H1 (cell line): Measurements from ENCODE around the gene RFT1. TPM values are rescaled to one million over a fixed set of nuclear protein-coding genes. Genes with fewer than 3 reads are reported as not detected.

ENCODE experiments used
- CTCF ChIA-PET: fragments of 300-600 bp; sonication (Branson Sonifier 250); formaldehyde crosslinking; loops from one replicate; lab custom pipeline; 2021; ENCODE audit not compliant: partially characterized antibody; lab: Charles Lee
- POLR2A ChIA-PET: fragments of 300-600 bp; sonication (Branson Sonifier 250); formaldehyde crosslinking; loops from one replicate; lab custom pipeline; 2021; ENCODE audit warnings: inconsistent platforms; ENCODE audit not compliant: partially characterized antibody; lab: Charles Lee
- DNase-seq, 2 experiments: peaks; one replicate each; pipeline versions ENCODE4 v3.0.0 to v3.0.0-alpha.2; 2010 to 2022; ENCODE audit warnings: low spot score in 2 of 2, low read depth in 1 of 2, mixed read lengths in 1 of 2
- FAIRE-seq: peaks from 2 replicates; lab custom pipeline; 2011; peaks lifted over from hg19 to GRCh38; lab: Jason Lieb, UNC
- H2AFZ ChIP-seq: 2 replicates; pipeline ENCODE4 v1.8.1; 2012; ENCODE audit warnings: low read length, inconsistent platforms
- H2AK5ac ChIP-seq: 2 replicates; pipeline ENCODE4 v1.6.1; 2013; ENCODE audit warnings: low read depth, low read length
- H2BK120ac ChIP-seq: replicated peaks from 2 replicates; pipeline ENCODE3; 2013; ENCODE audit warnings: low read depth, low read length, inconsistent platforms
- H2BK12ac ChIP-seq: 2 replicates; pipeline ENCODE4 v1.6.1; 2013; ENCODE audit warnings: low read depth, low read length
- H2BK15ac ChIP-seq: 2 replicates; pipeline ENCODE4 v1.6.1; 2013; ENCODE audit warnings: low read length
- H2BK20ac ChIP-seq: 2 replicates; pipeline ENCODE4 v1.6.1; 2013; ENCODE audit warnings: low read length
- H2BK5ac ChIP-seq: 2 replicates; pipeline ENCODE4 v1.6.1; 2013; ENCODE audit warnings: low read depth, low read length
- H3K14ac ChIP-seq: 2 replicates; pipeline ENCODE4 v1.6.1; 2013; ENCODE audit warnings: inconsistent platforms; ENCODE audit not compliant: insufficient read length
- H3K18ac ChIP-seq: 2 replicates; pipeline ENCODE4 v1.6.1; 2013; ENCODE audit warnings: low read length; ENCODE audit errors: extremely low read depth
- H3K23ac ChIP-seq: 2 replicates; pipeline ENCODE4 v1.6.1; 2013; ENCODE audit warnings: inconsistent platforms; ENCODE audit not compliant: insufficient read length
- H3K23me2 ChIP-seq: 2 replicates; pipeline ENCODE4 v1.6.1; 2013; ENCODE audit warnings: low read depth, low read length
- H3K27ac ChIP-seq: 2 replicates; pipeline ENCODE4 v1.6.1; 2011; ENCODE audit warnings: low read depth, low read length, inconsistent platforms
- H3K27me3 ChIP-seq, 4 experiments: replicated peaks in 1 of 4; 1 replicate in 1 of 4; 2 replicates in 3 of 4; pipeline versions ENCODE4 v1.6.1 to v1.8.1; 2011 to 2013; ENCODE audit warnings: low read length in 3 of 4, mild to moderate bottlenecking in 3 of 4, inconsistent platforms in 2 of 4, mixed read lengths in 2 of 4, moderate library complexity in 1 of 4; ENCODE audit not compliant: control insufficient read depth in 3 of 4, insufficient read depth in 3 of 4; ENCODE audit errors: extremely low read depth in 1 of 4
- H3K36me3 ChIP-seq, 4 experiments: 2 replicates each; pipeline versions ENCODE4 v1.6.1 to v1.8.1; 2011 to 2013; ENCODE audit warnings: mild to moderate bottlenecking in 4 of 4, low read length in 3 of 4, moderate library complexity in 2 of 4, control low read depth in 1 of 4, inconsistent platforms in 1 of 4; ENCODE audit not compliant: insufficient read depth in 4 of 4, control insufficient read depth in 2 of 4
- H3K4ac ChIP-seq: replicated peaks from 2 replicates; pipeline ENCODE3; 2013; ENCODE audit warnings: low read length, low read depth, mixed read lengths, inconsistent platforms; ENCODE audit not compliant: insufficient read length
- H3K4me1 ChIP-seq, 4 experiments: replicated peaks in 1 of 4; 1 replicate in 1 of 4; 2 replicates in 3 of 4; pipeline versions ENCODE4 v1.6.1 to v1.8.1; 2011 to 2013; ENCODE audit warnings: low read length in 3 of 4, inconsistent platforms in 2 of 4, mixed read lengths in 1 of 4; ENCODE audit not compliant: insufficient read depth in 4 of 4, control insufficient read depth in 3 of 4
- H3K4me2 ChIP-seq, 2 experiments: 2 replicates each; pipeline versions ENCODE4 v1.6.1 to v1.8.1; 2011 to 2013; ENCODE audit warnings: low read depth in 2 of 2, low read length in 2 of 2, control low read depth in 1 of 2, inconsistent platforms in 1 of 2, mild to moderate bottlenecking in 1 of 2; ENCODE audit not compliant: insufficient read depth in 1 of 2
- H3K4me3 ChIP-seq, 4 experiments: fragments of 200-600, 300-600 bp in 1 of 4; sonication (generic), shearing (Covaris generic), sonication (Bioruptor Twin) in 1 of 4; 2 replicates each; pipeline versions ENCODE4 v1.5.1 to v1.8.1; 2011 to 2016; ENCODE audit warnings: low read length in 4 of 4, low read depth in 3 of 4, control low read depth in 2 of 4, inconsistent platforms in 2 of 4, mild to moderate bottlenecking in 2 of 4, mixed read lengths in 1 of 4, moderate library complexity in 1 of 4; ENCODE audit not compliant: insufficient read depth in 2 of 4; ENCODE audit errors: extremely low read depth in 1 of 4
- H3K56ac ChIP-seq: replicated peaks from 2 replicates; pipeline ENCODE3; 2013; ENCODE audit warnings: low read depth, mild to moderate bottlenecking, mixed read lengths, low read length, inconsistent platforms; ENCODE audit not compliant: insufficient read length
- H3K79me1 ChIP-seq: 2 replicates; pipeline ENCODE4 v1.6.1; 2013; ENCODE audit warnings: low read depth, low read length, control low read depth
- H3K79me2 ChIP-seq, 2 experiments: 2 replicates each; pipeline versions ENCODE4 v1.6.1 to v1.8.1; 2012 to 2013; ENCODE audit warnings: low read length in 2 of 2, mild to moderate bottlenecking in 2 of 2, inconsistent platforms in 1 of 2; ENCODE audit not compliant: insufficient read depth in 2 of 2, control insufficient read depth in 1 of 2
- H3K9ac ChIP-seq, 4 experiments: replicated peaks in 1 of 4; 1 replicate in 1 of 4; 2 replicates in 3 of 4; pipeline versions ENCODE4 v1.6.1 to v1.8.1; 2011 to 2013; ENCODE audit warnings: low read depth in 3 of 4, low read length in 3 of 4, control low read depth in 2 of 4, mild to moderate bottlenecking in 2 of 4, moderate library complexity in 2 of 4, inconsistent platforms in 1 of 4; ENCODE audit errors: extremely low read depth in 1 of 4
- H3K9me3 ChIP-seq, 2 experiments: 2 replicates each; pipeline versions ENCODE4 v1.6.1 to v1.8.1; 2012 to 2013; ENCODE audit warnings: mild to moderate bottlenecking in 2 of 2, moderate library complexity in 2 of 2, control low read depth in 1 of 2, inconsistent platforms in 1 of 2, low read depth in 1 of 2, low read length in 1 of 2, mixed read lengths in 1 of 2; ENCODE audit not compliant: insufficient read depth in 2 of 2
- H4K20me1 ChIP-seq, 2 experiments: replicated peaks in 1 of 2; 2 replicates each; pipeline versions ENCODE3 to v1.8.1; 2011 to 2013; ENCODE audit warnings: inconsistent platforms in 2 of 2, low read length in 2 of 2, mild to moderate bottlenecking in 1 of 2; ENCODE audit not compliant: insufficient read depth in 2 of 2, control insufficient read depth in 1 of 2
- H4K5ac ChIP-seq: 2 replicates; pipeline ENCODE4 v1.6.1; 2013; ENCODE audit warnings: low read length, low read depth, mixed read lengths, inconsistent platforms; ENCODE audit not compliant: insufficient read length
- H4K8ac ChIP-seq: 2 replicates; pipeline ENCODE4 v1.8.0; 2013; ENCODE audit warnings: mild to moderate bottlenecking, moderate library complexity, low read length, inconsistent platforms; ENCODE audit not compliant: insufficient read depth; ENCODE audit errors: extremely low read depth
- H4K91ac ChIP-seq: replicated peaks from 2 replicates; pipeline ENCODE3; 2013; ENCODE audit warnings: low read length, mixed read lengths, inconsistent platforms; ENCODE audit not compliant: insufficient read length
- CBX5 ChIP-seq: fragments of 300-800, 300-1000 bp; sonication (generic); IDR thresholded peaks from 2 replicates; pipeline ENCODE4 v1.7.1; 2016; ENCODE audit warnings: antibody characterized with exemption, low read length, low read depth
- MAFK ChIP-seq: IDR thresholded peaks from 2 replicates; pipeline ENCODE4 v1.6.1; 2012; ENCODE audit warnings: low read depth, mild to moderate bottlenecking, improper control_type of control experiment, low read length
- PHF8 ChIP-seq: fragments of 200-600 bp; sonication (generic); conservative IDR thresholded peaks from 2 replicates; pipeline ENCODE4 v1.7.1; 2012; ENCODE audit warnings: low read depth, mild to moderate bottlenecking, inconsistent platforms, low read length, moderate library complexity
- POU5F1 ChIP-seq: IDR thresholded peaks from 2 replicates; pipeline ENCODE4 v1.6.1; 2011; ENCODE audit warnings: low read depth, mild to moderate bottlenecking, low read length, moderate library complexity
- SAP30 ChIP-seq: fragments of 300-600 bp; sonication (generic); IDR thresholded peaks from 2 replicates; pipeline ENCODE4 v1.7.1; 2012; ENCODE audit warnings: low read length, moderate library complexity, mild to moderate bottlenecking, inconsistent platforms; ENCODE audit not compliant: insufficient read depth, insufficient replicate concordance
- SP2 ChIP-seq: IDR thresholded peaks from 2 replicates; pipeline ENCODE4 v1.6.1; 2012; ENCODE audit warnings: mild to moderate bottlenecking, low read length, inconsistent platforms
- SUZ12 ChIP-seq: fragments of 200-600 bp; sonication (generic); IDR thresholded peaks from 2 replicates; pipeline ENCODE4 v1.6.1; 2012; ENCODE audit warnings: mild to moderate bottlenecking, inconsistent platforms, low read length, moderate library complexity, mixed read lengths
- TAF7 ChIP-seq: optimal IDR thresholded peaks from 2 replicates; pipeline ENCODE3; 2011; ENCODE audit warnings: low read depth, mild to moderate bottlenecking, inconsistent platforms, low read length, moderate library complexity, borderline replicate concordance
- WGBS, 2 experiments: shearing (Covaris generic) in 1 of 2; methylation state at CpG; one replicate each; pipeline versions ENCODE4 v1.1.6 to v1.1.7; 2013 to 2015; ENCODE audit warnings: low lambda C conversion rate in 2 of 2, mixed read lengths in 2 of 2, inconsistent platforms in 1 of 2, low coverage in 1 of 2, missing lambda C conversion rate in 1 of 2; ENCODE audit not compliant: insufficient replicate concordance in 2 of 2, insufficient coverage in 1 of 2, insufficient read length in 1 of 2; ENCODE audit errors: extremely low coverage in 1 of 2, missing lambda C conversion rate in 1 of 2; 5-methylcytosine and 5-hydroxymethylcytosine counted together
- polyA plus RNA-seq, 7 experiments: library from polyadenylated mRNA; depleted of rRNA in 3 of 7; stranded (reverse) in 5 of 7; unstranded in 2 of 7; fragments of >200 nt in 5 of 7; fragments of 200-250 nt in 2 of 7; gene quantifications; 1 replicate in 5 of 7; 2 replicates in 1 of 7; 4 replicates in 1 of 7; pipeline versions ENCODE4 v1.2.1 to v1.2.3, GENCODE V29; 2011 to 2013; ENCODE audit warnings: missing spikeins in 2 of 7, mixed read lengths in 2 of 7
- total RNA-seq: library from RNA; stranded (reverse); fragmentation: NEBNext Ultra II Directional; extraction: Animal tissue kit (Norgen Biotek cat#: 25700); gene quantifications from 2 replicates; pipeline ENCODE4 v1.2.1, GENCODE V29; 2021
- TF ChIP-seq, protein P1 (sequence below): IDR thresholded peaks from 2 replicates; pipeline ENCODE4 v1.6.1; 2012; ENCODE audit warnings: inconsistent platforms

Gene RFT1
- total and polyA plus RNA-seq, 2 of the 8 experiments (the other 6 are each of a cell fraction or from before 2014, with no cell fraction given) = 27.7 to 42.4 TPM

DNA sequence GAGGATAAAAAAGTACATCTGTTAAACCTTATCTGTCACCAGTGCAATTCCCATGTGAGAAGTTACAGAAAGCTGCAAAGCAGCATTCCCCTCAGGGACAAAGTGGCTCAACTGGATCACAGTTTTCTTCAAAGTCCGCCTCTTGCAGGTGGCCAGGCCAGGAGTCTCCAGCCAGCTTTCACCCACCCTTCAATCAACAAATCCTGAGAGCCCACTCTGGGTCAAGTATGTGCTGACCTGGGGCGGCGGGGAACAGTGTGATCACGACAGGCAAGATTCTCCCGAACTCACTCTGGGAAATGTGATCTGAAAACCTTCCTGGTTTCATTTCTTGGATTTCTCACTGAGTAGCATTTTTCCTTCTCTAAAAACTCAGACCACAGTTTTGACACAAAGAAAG, 39.2 kb downstream of the RFT1 start:
- no peak overlapping the region for H3K56ac ChIP-seq
- no peaks in the 10 kb centered on the region for H3K4me1 ChIP-seq
- H4K91ac ChIP-seq = no peak overlapping the region
- H2AFZ ChIP-seq = no peak overlapping the region
- no peak overlapping the region for H3K9ac ChIP-seq
- no peak overlapping the region for H2BK12ac ChIP-seq
- no peak overlapping the region for H2BK15ac ChIP-seq
- no peak overlapping the region for H3K4me3 ChIP-seq
- H3K23me2 ChIP-seq = no peaks in the 10 kb centered on the region
- H3K4me2 ChIP-seq = no peak overlapping the region
- no peaks in the 10 kb centered on the region for H4K20me1 ChIP-seq
- no peak overlapping the region for H3K4ac ChIP-seq
- no peak overlapping the region for H3K14ac ChIP-seq
- WGBS, 2 experiments = 89% methylated on average over 5 of the region's 5 CpGs; no CpG with 5 or more reads in 1 of the 2 experiments
- CTCF ChIA-PET = interaction anchor here (0.7 kb wide), 1 partner anchor 292 kb away, joined by 3 read pairs; no protein-coding TSS in a partner anchor
- no peak for DNase-seq
- no peak overlapping the region for H2BK120ac ChIP-seq
- H3K27me3 ChIP-seq = no peaks in the 10 kb centered on the region
- no peak for FAIRE-seq
- H3K27ac ChIP-seq = no peak overlapping the region
- H2BK5ac ChIP-seq = no peak overlapping the region
- TF ChIP-seq SUZ12 (no peak), MAFK (no peak), CBX5 (no peak), POU5F1 (no peak), TAF7 (no peak), PHF8 (no peak), SAP30 (no peak), SP2 (no peak)
- TF ChIP-seq, protein P1, sequence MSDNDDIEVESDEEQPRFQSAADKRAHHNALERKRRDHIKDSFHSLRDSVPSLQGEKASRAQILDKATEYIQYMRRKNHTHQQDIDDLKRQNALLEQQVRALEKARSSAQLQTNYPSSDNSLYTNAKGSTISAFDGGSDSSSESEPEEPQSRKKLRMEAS = no peak
- H3K79me2 ChIP-seq = no peaks in the 10 kb centered on the region
- no peak overlapping the region for H3K18ac ChIP-seq
- no peak overlapping the region for H3K23ac ChIP-seq
- H2BK20ac ChIP-seq = no peak overlapping the region
- POLR2A ChIA-PET = no interaction called here
- peaks cover 0 to 8% (median 3%) of the 10 kb centered on the region in 4 experiments; a peak in 3 of 8 replicates for H3K36me3 ChIP-seq
- H3K79me1 ChIP-seq = no peaks in the 10 kb centered on the region
- no peaks in the 10 kb centered on the region for H3K9me3 ChIP-seq
- no peak overlapping the region for H4K5ac ChIP-seq
- no peak overlapping the region for H4K8ac ChIP-seq
- no peak overlapping the region for H2AK5ac ChIP-seq
